Activated CD4-positive, alpha-beta T cell treated with anti-CD3 and anti-CD28 coated beads, Interleukin-2, amount 50 U/mL, for 48 hours (primary cell): ENCODE measurements around the gene MOXD1.
"Not testable (repeated sequence)": the region's sequence is repeated elsewhere in the genome, so short reads cannot be mapped to it uniquely, and the experiment has no call there.

Experiments used
- DNase-seq, 2 experiments: peaks; one replicate each; pipeline ENCODE4 v3.0.0-alpha.2; 2020

The MOXD1 gene

GRCh38 chr6:132275066-132275970 lies 126.0 kb downstream of the MOXD1 start:
- DNase-seq, result no peak

DNA sequence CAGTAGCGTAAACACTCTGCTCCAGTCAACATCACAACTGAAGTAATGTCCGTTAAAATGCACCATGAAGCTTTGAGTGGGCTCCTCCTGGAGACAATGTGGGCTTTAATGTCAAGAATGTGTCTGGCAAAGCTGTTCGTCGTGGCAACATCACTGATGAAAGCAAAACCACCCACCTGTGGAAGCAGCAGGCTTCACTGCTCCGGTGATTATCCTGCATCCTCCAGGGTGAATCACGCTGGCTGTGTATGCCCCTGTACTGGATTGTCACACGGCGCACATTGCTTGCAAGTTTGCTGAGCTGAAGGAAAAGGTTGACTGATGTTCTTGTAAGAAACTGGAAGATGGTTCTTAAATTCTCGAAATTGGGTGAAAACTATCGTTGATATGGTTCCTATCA lies 128.5 kb downstream of the MOXD1 start:
- no peak for DNase-seq

DNA sequence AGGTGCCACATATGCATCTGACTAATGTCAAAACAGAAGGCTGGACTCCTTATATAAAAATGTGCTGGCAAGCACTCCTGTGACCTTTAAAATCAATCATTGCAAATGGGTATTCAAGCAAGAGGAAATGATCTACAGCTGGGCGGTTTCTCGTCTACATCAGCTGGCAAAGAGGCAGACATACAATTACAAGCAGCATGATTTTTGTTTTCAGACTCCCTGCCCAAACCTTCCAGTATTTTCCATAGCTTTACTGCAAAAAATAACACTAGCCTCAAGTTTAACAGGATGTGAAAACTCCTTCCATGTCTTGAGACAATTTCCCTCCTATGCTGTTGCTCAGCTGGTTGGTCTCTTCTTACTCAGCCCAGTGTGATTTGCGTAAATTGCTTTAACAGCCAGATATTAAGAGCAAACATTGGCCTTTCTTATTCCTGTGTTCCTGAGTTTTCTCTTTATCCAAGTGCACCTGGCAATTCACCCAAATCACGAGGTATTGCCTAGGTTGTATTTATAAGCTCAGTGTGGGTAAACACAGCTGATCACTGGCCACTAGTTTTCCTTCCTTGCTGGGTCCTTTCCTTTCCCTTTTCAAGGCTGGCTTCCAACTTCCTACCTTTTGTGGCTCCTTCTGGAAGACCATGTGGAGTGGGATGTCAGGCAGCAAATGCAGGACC lies 130.4 kb downstream of the MOXD1 start:
- DNase-seq, result no peak

GRCh38 chr6:132268666-132269065 lies 132.6 kb downstream of the MOXD1 start:
- not testable (repeated sequence) for DNase-seq

DNA sequence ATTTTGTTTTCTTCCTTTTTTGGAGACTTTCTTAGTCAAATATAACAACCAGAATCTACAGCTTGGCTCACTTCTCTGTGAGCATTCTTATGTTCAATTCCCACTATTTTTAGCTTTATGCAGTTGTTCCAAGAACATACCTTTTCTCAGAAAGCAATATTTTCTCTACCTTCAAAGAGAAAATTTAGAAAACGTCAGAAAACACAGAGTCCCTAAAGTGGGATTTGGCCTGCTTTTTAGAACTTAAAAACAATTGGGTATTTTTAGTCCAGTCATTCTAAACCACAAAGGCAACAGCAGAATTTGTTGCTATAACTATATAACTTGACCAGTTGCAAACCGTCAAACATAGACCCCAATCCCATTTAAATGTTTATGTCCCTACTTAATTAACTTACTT lies 133.1 kb downstream of the MOXD1 start:
- no peak for DNase-seq

GRCh38 chr6:132265451-132266097 lies 135.7 kb downstream of the MOXD1 start:
- DNase-seq, result no peak

DNA sequence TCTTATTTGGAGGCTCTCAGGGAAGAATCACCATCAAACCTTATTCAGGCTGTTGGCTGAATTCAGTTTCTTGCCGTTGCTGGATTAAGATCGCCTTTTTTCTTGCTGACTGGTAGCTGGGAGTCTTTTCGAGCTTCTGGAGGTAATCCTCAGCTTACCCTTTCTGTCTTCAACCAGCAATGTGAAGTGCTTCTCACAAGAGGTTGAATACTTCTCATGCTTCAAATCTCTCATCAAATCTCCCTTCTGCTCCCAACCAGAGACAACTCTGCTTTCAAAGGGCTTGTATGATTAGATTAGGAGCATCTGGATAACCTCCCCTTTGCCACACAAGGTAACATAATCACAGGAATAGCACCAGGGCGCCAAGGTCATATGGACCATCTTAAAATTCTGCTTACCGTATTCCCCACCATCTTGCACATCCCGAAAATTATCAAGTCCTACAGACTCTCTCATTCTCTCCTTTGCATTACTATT lies 137.2 kb downstream of the MOXD1 start:
- DNase-seq, result no peak

- DNase-seq, result no peak
These were observed 139.9 kb downstream of the MOXD1 start for GRCh38 chr6:132261354-132261753.

- DNase-seq, result no peak
These were observed 142.2 kb downstream of the MOXD1 start for GRCh38 chr6:132259070-132259469.

- DNase-seq, result no peak
These were observed 143.7 kb downstream of the MOXD1 start for GRCh38 chr6:132257561-132257960.

GRCh38 chr6:132256457-132256856 lies 144.8 kb downstream of the MOXD1 start:
- no peak for DNase-seq

DNA sequence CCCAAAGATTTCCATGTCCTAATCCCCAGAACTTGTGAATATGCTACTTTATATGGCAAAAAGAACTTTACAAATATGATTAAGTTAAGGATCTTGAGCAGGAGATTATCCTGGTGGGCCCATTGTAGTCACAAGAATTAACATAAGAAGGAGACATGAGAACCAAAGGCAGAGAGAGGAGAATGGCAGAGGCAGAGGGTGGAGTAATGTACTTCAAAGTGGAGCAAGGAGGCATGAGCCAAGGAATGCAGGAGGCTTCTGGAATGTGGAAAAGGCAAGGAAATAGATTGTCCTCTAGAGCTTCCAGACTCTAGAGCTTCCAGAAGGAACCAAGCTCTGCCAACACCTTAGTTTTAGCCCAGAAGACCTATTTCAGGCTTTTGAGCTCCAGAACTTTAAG lies 147.4 kb downstream of the MOXD1 start:
- no peak for DNase-seq

- no peak for DNase-seq
These were observed 148.1 kb downstream of the MOXD1 start for GRCh38 chr6:132253211-132253610.

DNA sequence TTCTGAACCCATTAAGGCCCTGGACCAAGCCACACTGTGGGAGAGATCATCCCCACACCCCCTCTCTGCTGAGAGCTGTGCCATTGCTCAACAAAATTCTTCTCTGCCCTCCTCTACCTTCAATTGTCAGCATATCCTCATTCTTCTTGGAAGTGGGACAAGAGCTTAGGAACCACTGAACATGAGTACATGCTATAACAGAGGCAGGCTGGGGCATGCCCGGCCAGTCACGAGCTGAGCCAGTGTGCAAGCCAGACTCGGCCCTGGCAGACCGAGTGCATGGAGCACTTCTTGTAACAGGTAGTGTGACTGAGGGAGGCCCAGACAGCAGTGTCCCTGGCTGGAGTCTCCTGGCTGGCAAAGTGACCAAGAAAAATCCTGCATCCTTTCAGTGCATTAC lies 149.2 kb downstream of the MOXD1 start:
- no peak for DNase-seq

- DNase-seq, result no peak
These were observed 149.6 kb downstream of the MOXD1 start for GRCh38 chr6:132251711-132252110.

DNA sequence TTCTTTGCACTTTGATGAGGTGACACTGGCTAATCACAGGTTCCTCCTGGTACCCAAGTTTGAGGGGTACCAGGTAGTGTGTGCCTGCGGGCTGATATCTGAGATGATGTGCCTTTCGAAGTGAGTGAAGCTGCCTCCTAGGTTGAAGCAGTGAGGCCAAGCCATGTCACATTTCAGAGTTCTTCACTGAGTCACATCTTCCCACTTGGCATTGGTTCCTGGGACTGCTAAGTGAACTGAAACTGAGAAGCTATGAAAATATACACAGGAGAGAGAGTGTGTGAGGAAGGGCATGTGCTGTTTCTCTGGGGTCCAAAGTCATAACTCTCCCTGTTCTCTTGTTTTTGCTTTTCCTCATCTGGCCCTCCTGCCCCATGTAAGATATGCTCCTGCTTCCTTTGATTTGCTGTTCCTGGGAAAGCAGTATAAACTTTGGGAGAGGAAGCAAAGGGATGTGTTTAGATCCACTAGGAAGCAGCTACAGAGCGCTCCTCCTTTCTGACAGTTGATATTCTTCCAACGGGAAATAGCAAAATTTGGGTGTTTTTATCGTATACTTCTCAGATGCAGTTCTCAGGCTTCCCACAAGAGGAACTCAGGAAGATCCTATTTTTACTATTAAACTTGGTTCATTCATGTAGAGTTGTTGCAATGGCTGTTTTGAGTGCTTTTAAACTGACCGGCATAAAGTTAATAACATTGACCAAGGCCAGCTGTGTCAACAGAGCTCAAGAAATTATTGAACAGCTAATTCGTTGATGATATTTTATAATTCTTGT lies 153.7 kb downstream of the MOXD1 start:
- DNase-seq, result no peak

GRCh38 chr6:132246632-132247270 lies 154.5 kb downstream of the MOXD1 start:
- no peak for DNase-seq

DNA sequence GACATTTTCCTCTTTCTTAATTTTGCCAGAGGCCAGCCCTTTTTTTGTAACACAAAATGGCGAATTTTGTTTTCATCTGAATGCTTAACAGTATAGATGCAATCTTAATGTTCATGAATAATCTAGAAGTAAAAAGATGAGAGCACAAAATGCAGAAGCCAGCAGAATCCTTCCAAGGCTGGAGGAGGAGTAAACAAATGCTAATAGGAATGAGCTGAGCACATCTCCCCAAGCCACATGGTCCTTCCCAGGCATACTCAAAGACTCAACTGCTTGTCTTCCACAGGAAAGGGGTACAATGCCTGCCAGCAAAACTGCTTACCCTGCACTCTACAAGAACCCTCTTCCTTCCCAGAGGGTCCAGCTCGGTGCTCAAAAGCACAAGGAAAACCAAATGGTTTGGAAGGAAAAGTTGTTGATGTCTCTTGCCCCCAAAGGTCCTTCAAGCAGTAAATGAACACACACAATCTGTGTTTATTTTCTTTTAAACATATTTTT lies 155.1 kb downstream of the MOXD1 start:
- DNase-seq, result no peak
